HepG2 (cell line): ENCODE data around the gene MAGT1. TPM values are rescaled to one million over a fixed set of nuclear protein-coding genes. Genes with fewer than 3 reads are reported as not detected.
A peak's percentile ranks its signal among the peaks of the same experiment; 100 is the strongest.

Experiments
- ATAC-seq: fragments of 200-7000 bp; cut with Tn5 transposase; 3 replicates; pipeline ENCODE4 v1.9.1; 2020; ENCODE audit warnings: mild to moderate bottlenecking, moderate library complexity
- BruUV-seq: library from RNA; stranded (reverse); fragments of 400-500 nt; replicated peaks from 2 replicates; lab custom pipeline; 2021; lab: Mats Ljungman, UMichigan
- CTCF ChIA-PET: fragments of 300-600 bp; formaldehyde crosslinking; extraction: SDS; loops from one replicate; lab custom pipeline; 2021; ENCODE audit warnings: low total read pairs, inconsistent platforms, low intra/inter-chr PET ratio; lab: Yijun Ruan, JAX
- POLR2A ChIA-PET: fragments of 350-600 bp; sonication (Branson Sonifier 250); formaldehyde crosslinking; loops from one replicate; lab custom pipeline; 2020; ENCODE audit warnings: antibody characterized with exemption, inconsistent platforms; lab: Yijun Ruan, JAX
- DNase-seq: peaks from one replicate; pipeline ENCODE4 v3.0.0-alpha.2; 2015; ENCODE audit warnings: low spot score
- FAIRE-seq: peaks from 3 replicates; lab custom pipeline; 2011; peaks lifted over from hg19 to GRCh38; lab: Jason Lieb, UNC
- H2AFZ ChIP-seq: one replicate; pipeline ENCODE4 v1.6.1; 2011; ENCODE audit warnings: low read length, inconsistent platforms
- H3K27ac ChIP-seq: fragments of 300-600 bp; 3 replicates; pipeline ENCODE4 v1.8.0; 2011; ENCODE audit warnings: mixed run types, mild to moderate bottlenecking, mixed read lengths, low read length, inconsistent platforms; ENCODE audit not compliant: insufficient read depth; ENCODE audit errors: extremely low read length
- H3K27me3 ChIP-seq, 2 experiments: fragments of 200-600 bp in 1 of 2; 2 replicates in 1 of 2; 3 replicates in 1 of 2; pipeline versions ENCODE4 v1.6.0 to v1.8.0; 2011; ENCODE audit warnings: low read length in 2 of 2, mild to moderate bottlenecking in 2 of 2, moderate library complexity in 2 of 2, inconsistent platforms in 1 of 2; ENCODE audit not compliant: insufficient read depth in 2 of 2, control insufficient read depth in 1 of 2
- H3K36me3 ChIP-seq, 2 experiments: fragments of 200-600 bp in 1 of 2; replicated peaks in 1 of 2; 2 replicates in 1 of 2; 3 replicates in 1 of 2; pipeline versions ENCODE4 v1.5.1 to v1.8.0; 2011; ENCODE audit warnings: low read length in 2 of 2, inconsistent platforms in 1 of 2; ENCODE audit not compliant: insufficient read depth in 2 of 2, control insufficient read depth in 1 of 2
- H3K4me1 ChIP-seq: 2 replicates; pipeline ENCODE4 v1.5.1; 2012; ENCODE audit warnings: low read length, inconsistent platforms; ENCODE audit not compliant: insufficient read depth
- H3K4me2 ChIP-seq: 2 replicates; pipeline ENCODE4 v1.6.0; 2011; ENCODE audit warnings: low read depth, low read length, inconsistent platforms
- H3K4me3 ChIP-seq, 3 experiments: fragments of 200-600 bp in 1 of 3; sonication (generic), shearing (Covaris generic) in 1 of 3; replicated peaks in 1 of 3; 2 replicates each; pipeline ENCODE4 v1.5.1; 2011 to 2016; ENCODE audit warnings: low read length in 3 of 3, inconsistent platforms in 2 of 3, low read depth in 2 of 3, mild to moderate bottlenecking in 2 of 3, control low read depth in 1 of 3, mixed read lengths in 1 of 3; ENCODE audit not compliant: insufficient read depth in 1 of 3
- H3K79me2 ChIP-seq: one replicate; pipeline ENCODE4 v1.6.1; 2011; ENCODE audit warnings: low read length, inconsistent platforms; ENCODE audit not compliant: insufficient read depth
- H3K9ac ChIP-seq: 2 replicates; pipeline ENCODE4 v1.6.0; 2011; ENCODE audit warnings: mild to moderate bottlenecking, low read depth, low read length, inconsistent platforms; ENCODE audit not compliant: insufficient read depth
- H3K9me3 ChIP-seq: 2 replicates; pipeline ENCODE4 v1.5.1; 2012; ENCODE audit warnings: mild to moderate bottlenecking, low read length
- H4K20me1 ChIP-seq: 2 replicates; pipeline ENCODE4 v1.6.0; 2011; ENCODE audit warnings: inconsistent platforms, mild to moderate bottlenecking, low read length, moderate library complexity; ENCODE audit not compliant: insufficient read depth
- ARHGAP35 ChIP-seq: sonication (generic); formaldehyde crosslinking; IDR thresholded peaks from 2 replicates; pipeline ENCODE4 v1.9.0; 2022; ENCODE audit warnings: mild to moderate bottlenecking, inconsistent platforms, moderate library complexity, missing genetic modification reagents, borderline replicate concordance
- ELF3 ChIP-seq: IDR thresholded peaks from 2 replicates; pipeline ENCODE4 v1.6.1; 2016; ENCODE audit warnings: missing genetic modification reagents, missing compliant biosample characterization
- KDM6A ChIP-seq: IDR thresholded peaks from 2 replicates; pipeline ENCODE4 v1.6.1; 2016; ENCODE audit warnings: low read depth
- PHF21A ChIP-seq: sonication (generic); formaldehyde crosslinking; IDR thresholded peaks from 2 replicates; pipeline ENCODE4 v1.5.0; 2020; ENCODE audit warnings: mild to moderate bottlenecking, missing genetic modification reagents
- SCMH1 ChIP-seq: sonication (generic); formaldehyde crosslinking; IDR thresholded peaks from 2 replicates; pipeline ENCODE4 v1.9.0; 2021; ENCODE audit warnings: missing genetic modification reagents, mild to moderate bottlenecking, borderline replicate concordance
- WGBS: methylation state at CpG from one replicate; pipeline ENCODE4 v1.1.6; 2017; ENCODE audit warnings: low lambda C conversion rate; 5-methylcytosine and 5-hydroxymethylcytosine counted together
- in situ Hi-C: cut with HindIII; loops from 2 replicates; pipeline ENCODE4 v1.10.0; 2017; ENCODE audit warnings: low pct_unique_long_range_greater_than_20kb; ENCODE audit not compliant: extremely low pct_ligation_motif_present
- intact Hi-C: fragments of 100-400 bp; cut with micrococcal nuclease; formaldehyde crosslinking; loops from one replicate; pipeline ENCODE4 v1.10.0; 2022; ENCODE audit not compliant: unreplicated experiment
- polyA plus RNA-seq, 8 experiments: library from polyadenylated mRNA; depleted of rRNA in 3 of 8; stranded (reverse) in 7 of 8; unstranded in 1 of 8; fragments of >200 nt; fragmentation: Illumina TruSeq in 4 of 8; extraction: Trizol in 4 of 8; gene quantifications; 2 replicates each; pipeline versions ENCODE4 v1.2.1 to v1.2.3, GENCODE V29; 2011 to 2016; ENCODE audit warnings: low read depth in 4 of 8, missing spikeins in 1 of 8, mixed read lengths in 1 of 8; ENCODE audit not compliant: insufficient read depth in 1 of 8
- small RNA-seq, 3 experiments: library from RNA; depleted of rRNA; stranded (forward); fragments of <200 nt; gene quantifications; one replicate each; pipeline ENCODE3, GENCODE V24; 2012; ENCODE audit warnings: low read depth in 2 of 3, low replicate concordance in 1 of 3; ENCODE audit not compliant: insufficient read length in 3 of 3, insufficient read depth in 2 of 3
- total RNA-seq, 5 experiments: library from RNA; depleted of rRNA; stranded (reverse); fragments of >200 nt; fragmentation: Illumina TruSeq; extraction: Trizol; gene quantifications; 2 replicates each; pipeline ENCODE4 v1.2.3, GENCODE V29; 2016; ENCODE audit warnings: low read depth in 1 of 5

The MAGT1 gene
- total and polyA plus RNA-seq, 2 of the 13 experiments (the other 11 are each of a cell fraction or from before 2014, with no cell fraction given) = 38.0 to 75.0 TPM

GRCh38 chrX:77776659-77777058, 118.6 kb downstream of the MAGT1 start:
- Histone ChIP-seq H2AFZ (no peak overlapping the region), H3K4me3 (no peak overlapping the region), H3K36me3 (no peaks in the 10 kb centered on the region), H3K9ac (no peak overlapping the region), H3K4me1 (0 out of 2 replicates have a peak, but pooled peaks cover 9% of the 10 kb centered on the region), H3K27me3 (no peaks in the 10 kb centered on the region), H3K27ac (no peak overlapping the region), H3K4me2 (no peak overlapping the region), H4K20me1 (peaks cover 33% of the 10 kb centered on the region), H3K79me2 (peaks cover 73% of the 10 kb centered on the region), H3K9me3 (no peaks in the 10 kb centered on the region)
- TSS peak; percentile 13 for BruUV-seq
- ATAC-seq (no peak), DNase-seq (no peak), FAIRE-seq (no peak)
- CTCF ChIA-PET = no interaction called here
- no peak for TF ChIP-seq ELF3
- no peak for TF ChIP-seq KDM6A (CRISPR knock-in tag)
- no peak for TF ChIP-seq PHF21A
- TF ChIP-seq SCMH1 (CRISPR knock-in tag) = no peak
- TF ChIP-seq ARHGAP35 (CRISPR knock-in tag) = no peak
- POLR2A ChIA-PET = no interaction called here
- intact Hi-C loops = no loop called here
- in situ Hi-C loops = no loop called here
- 79% methylated on average over 2 of the region's 2 CpGs for WGBS

Small RNA genes within 50 kb of the gene (small RNA-seq; reads per million reads assigned to genes)
- gene RN7SL460P (0 reads per million in 3 experiments), gene RNU6-854P (0 reads per million in 3 experiments)

Other genes with a start within 250 kb of the MAGT1 start
- 44.5 and 55.4 TPM in 2 replicates for gene ATRX, start 109.2 kb downstream of the MAGT1 start, total RNA-seq (2016; rRNA removed; fragmentation: Illumina TruSeq; extraction: Trizol)
- 24.6 and 26.1 TPM in 2 replicates for gene ATRX, start 109.2 kb downstream of the MAGT1 start, polyA plus RNA-seq (2011; rRNA removed)
- 375 and 491 TPM in 2 replicates for gene COX7B, start 4.0 kb upstream of the MAGT1 start, total RNA-seq (2016; rRNA removed; fragmentation: Illumina TruSeq; extraction: Trizol)
- 499 and 635 TPM in 2 replicates for gene COX7B, start 4.0 kb upstream of the MAGT1 start, polyA plus RNA-seq (2011; rRNA removed)
- 3.9 and 4.7 TPM in 2 replicates for gene ATP7A, start 15.3 kb upstream of the MAGT1 start, total RNA-seq (2016; rRNA removed; fragmentation: Illumina TruSeq; extraction: Trizol)
- 1.7 and 1.9 TPM in 2 replicates for gene ATP7A, start 15.3 kb upstream of the MAGT1 start, polyA plus RNA-seq (2011; rRNA removed)
- 0.33 TPM in 1 of 2 replicates, not detected in the other for gene PGAM4, start 74.2 kb upstream of the MAGT1 start, total RNA-seq (2016; rRNA removed; fragmentation: Illumina TruSeq; extraction: Trizol)
- gene PGAM4, start 74.2 kb upstream of the MAGT1 start, polyA plus RNA-seq (2011; rRNA removed) = 0.10 and 0.24 TPM in 2 replicates
- gene PGK1, start 208.8 kb upstream of the MAGT1 start, total RNA-seq (2016; rRNA removed; fragmentation: Illumina TruSeq; extraction: Trizol) = 325 and 530 TPM in 2 replicates
- gene PGK1, start 208.8 kb upstream of the MAGT1 start, polyA plus RNA-seq (2011; rRNA removed) = 902 and 1,274 TPM in 2 replicates
- 15.2 and 25.1 TPM in 2 replicates for gene TAF9B, start 244.2 kb upstream of the MAGT1 start, total RNA-seq (2016; rRNA removed; fragmentation: Illumina TruSeq; extraction: Trizol)
- gene TAF9B, start 244.2 kb upstream of the MAGT1 start, polyA plus RNA-seq (2011; rRNA removed) = 5.3 and 10.8 TPM in 2 replicates